ENCODE data around the gene HAUS7. TPM values are rescaled to one million over a fixed set of nuclear protein-coding genes. Genes with fewer than 3 reads are reported as not detected.

Gene HAUS7
- total and polyA plus RNA-seq, 7 donors, result 8.3 to 18.5 (median 13.1) TPM

GRCh38 chrX:153398275-153398960 lies 72.0 kb downstream of the HAUS7 start:
- intact Hi-C loops (cut with DNase I), result no loop called here
- WGBS, 3 donors, result 81 to 87% (median 81%) methylated on average over 15 to 17 of the region's 17 CpGs
- DNase-seq (peak in 1 of 2 donors; percentile 24), ATAC-seq (no peak)
- H3K27ac ChIP-seq, result no peak overlapping the region
- TF ChIP-seq CTCF (IDR thresholded peaks at IDR 0.05), result no peak
- H3K4me3 ChIP-seq, result no peak overlapping the region
- no peaks in the 10 kb centered on the region for H3K4me1 ChIP-seq
- peaks cover 0 to 18% (median 0%) of the 10 kb centered on the region in 3 donors for H3K27me3 ChIP-seq (ENCODE audit: insufficient read depth in 3 of 3, low read length in 2 of 3)
- no peaks in the 10 kb centered on the region for H3K36me3 ChIP-seq (ENCODE audit: insufficient read depth in 1 of 2, low read depth in 1 of 2)
- H3K9me3 ChIP-seq, result no peaks in the 10 kb centered on the region

Other genes starting within 250 kb of the HAUS7 start
- gene PNMA6F, start 148.8 kb downstream of the HAUS7 start, total RNA-seq, result not detected
- gene PNMA6F, start 148.8 kb downstream of the HAUS7 start, polyA plus RNA-seq, result not detected
- 1 to 10 TPM; 5.5 to 7.7 (median 6.2) TPM for gene ZNF275, start 136.4 kb downstream of the HAUS7 start, total RNA-seq
- 1 to 10 TPM; 2.4 to 4.3 (median 3.1) TPM for gene ZNF275, start 136.4 kb downstream of the HAUS7 start, polyA plus RNA-seq
- not detected for gene PNMA6E, start 69.2 kb downstream of the HAUS7 start, total RNA-seq
- gene PNMA6E, start 69.2 kb downstream of the HAUS7 start, polyA plus RNA-seq, result not detected
- under 1 TPM; 0.30 to 0.50 (median 0.36) TPM for gene ZFP92, start 59.1 kb downstream of the HAUS7 start, total RNA-seq
- under 1 TPM; 0.10 to 0.16 (median 0.16) TPM for gene ZFP92, start 59.1 kb downstream of the HAUS7 start, polyA plus RNA-seq
- gene TREX2, start 24.5 kb downstream of the HAUS7 start, total RNA-seq, result under 1 TPM in 3 of 4 donors, not detected in 1; 0.25 to 0.56 (median 0.42) TPM
- under 1 TPM in 2 of 3 donors, not detected in 1; 0.10 to 0.27 TPM for gene TREX2, start 24.5 kb downstream of the HAUS7 start, polyA plus RNA-seq
- gene BGN, start 24.4 kb upstream of the HAUS7 start, total RNA-seq, result 10 to 100 TPM; 12.6 to 62.4 (median 23.6) TPM
- 1 to 10 TPM; 6.7 to 9.9 (median 8.4) TPM for gene BGN, start 24.4 kb upstream of the HAUS7 start, polyA plus RNA-seq
- gene ATP2B3, start 47.1 kb upstream of the HAUS7 start, total RNA-seq, result under 1 TPM in 1 of 4 donors, not detected in 3; 0.04 TPM
- gene ATP2B3, start 47.1 kb upstream of the HAUS7 start, polyA plus RNA-seq, result under 1 TPM in 2 of 3 donors, not detected in 1; 0.01 TPM
- 10 to 100 TPM; 17.0 to 34.3 (median 20.6) TPM for gene CCNQ, start 128.6 kb upstream of the HAUS7 start, total RNA-seq
- 10 to 100 TPM; 47.8 to 53.5 (median 48.6) TPM for gene CCNQ, start 128.6 kb upstream of the HAUS7 start, polyA plus RNA-seq
- gene DUSP9, start 176.6 kb upstream of the HAUS7 start, total RNA-seq, result not detected
- not detected for gene DUSP9, start 176.6 kb upstream of the HAUS7 start, polyA plus RNA-seq
- 1 to 10 TPM in 1 of 4 donors, under 1 TPM in 3; 0.79 to 1.9 (median 0.92) TPM for gene PNCK, start 203.2 kb upstream of the HAUS7 start, total RNA-seq
- gene PNCK, start 203.2 kb upstream of the HAUS7 start, polyA plus RNA-seq, result 1 to 10 TPM in 1 of 3 donors, under 1 TPM in 2; 0.21 to 1.0 (median 0.35) TPM
- gene SLC6A8, start 217.3 kb upstream of the HAUS7 start, total RNA-seq, result 100 to 1,000 TPM in 2 of 4 donors, 10 to 100 TPM in 2; 82.2 to 256 (median 117) TPM
- gene SLC6A8, start 217.3 kb upstream of the HAUS7 start, polyA plus RNA-seq, result 100 to 1,000 TPM in 2 of 3 donors, 10 to 100 TPM in 1; 84.9 to 209 (median 104) TPM